Neuronal stem cell (in vitro differentiated cells): ENCODE data around the gene CARD11.
A peak's percentile ranks its signal among the peaks of the same experiment; 100 is the strongest.

Source experiments
- DNase-seq: peaks from one replicate; pipeline ENCODE4 v3.0.0-alpha.2; 2013; ENCODE audit warnings: low spot score
- H2AFZ ChIP-seq: one replicate; pipeline ENCODE4 v1.6.1; 2013; ENCODE audit warnings: mild to moderate bottlenecking, low read length, inconsistent platforms
- H2AK5ac ChIP-seq: 2 replicates; pipeline ENCODE4 v1.6.1; 2013; ENCODE audit warnings: low read depth, mild to moderate bottlenecking, inconsistent platforms, low read length, moderate library complexity, mixed read lengths
- H2BK120ac ChIP-seq: 2 replicates; pipeline ENCODE4 v1.6.1; 2013; ENCODE audit warnings: low read depth, mild to moderate bottlenecking, inconsistent platforms, low read length, moderate library complexity, mixed read lengths
- H2BK12ac ChIP-seq: one replicate; pipeline ENCODE4 v1.6.1; 2013; ENCODE audit warnings: low read length, inconsistent platforms
- H2BK15ac ChIP-seq: 2 replicates; pipeline ENCODE4 v1.6.1; 2013; ENCODE audit warnings: mild to moderate bottlenecking, low read length, inconsistent platforms, mixed read lengths
- H2BK5ac ChIP-seq: one replicate; pipeline ENCODE4 v1.6.1; 2013; ENCODE audit warnings: inconsistent platforms, mild to moderate bottlenecking, low read length, moderate library complexity
- H3K14ac ChIP-seq: one replicate; pipeline ENCODE4 v1.6.1; 2013; ENCODE audit warnings: low read length, inconsistent platforms
- H3K18ac ChIP-seq: 2 replicates; pipeline ENCODE4 v1.6.1; 2013; ENCODE audit warnings: low read length, inconsistent platforms
- H3K23ac ChIP-seq: 2 replicates; pipeline ENCODE4 v1.6.1; 2013; ENCODE audit warnings: low read depth, mild to moderate bottlenecking, mixed read lengths, low read length, inconsistent platforms; ENCODE audit not compliant: poor library complexity
- H3K27ac ChIP-seq: replicated peaks from 3 replicates; pipeline ENCODE4 v1.5.1; 2013; ENCODE audit warnings: low read length, inconsistent platforms
- H3K27me3 ChIP-seq, 3 experiments: 2 replicates each; pipeline ENCODE4 v1.6.1; 2013; ENCODE audit warnings: low read length in 3 of 3, mild to moderate bottlenecking in 2 of 3, inconsistent platforms in 1 of 3, low read depth in 1 of 3, mixed read lengths in 1 of 3, moderate library complexity in 1 of 3; ENCODE audit not compliant: control insufficient read depth in 3 of 3, insufficient read depth in 3 of 3
- H3K36me3 ChIP-seq, 2 donors: replicated peaks in 1 of 2; 2 replicates each; pipeline ENCODE4 v1.6.1; 2013; ENCODE audit warnings: low read length in 2 of 2; ENCODE audit not compliant: control insufficient read depth in 2 of 2, insufficient read depth in 2 of 2
- H3K4ac ChIP-seq: 2 replicates; pipeline ENCODE4 v1.6.1; 2013; ENCODE audit warnings: inconsistent platforms, mild to moderate bottlenecking, low read length, moderate library complexity
- H3K4me1 ChIP-seq, 2 donors: 1 replicate in 1 of 2; 2 replicates in 1 of 2; pipeline ENCODE4 v1.6.1; 2013; ENCODE audit warnings: low read length in 2 of 2, low read depth in 1 of 2; ENCODE audit not compliant: control insufficient read depth in 2 of 2, insufficient read depth in 1 of 2
- H3K4me2 ChIP-seq: one replicate; pipeline ENCODE4 v1.6.1; 2013; ENCODE audit warnings: mild to moderate bottlenecking, low read length, inconsistent platforms; ENCODE audit not compliant: insufficient read depth, poor library complexity, severe bottlenecking
- H3K4me3 ChIP-seq, 2 donors: 2 replicates each; pipeline ENCODE4 v1.5.1; 2013; ENCODE audit warnings: low read length in 2 of 2, mild to moderate bottlenecking in 2 of 2, inconsistent platforms in 1 of 2, moderate library complexity in 1 of 2
- H3K79me1 ChIP-seq: one replicate; pipeline ENCODE4 v1.6.1; 2013; ENCODE audit warnings: low read depth, mild to moderate bottlenecking, inconsistent platforms, low read length, moderate library complexity
- H3K9ac ChIP-seq: one replicate; pipeline ENCODE4 v1.6.1; 2013; ENCODE audit warnings: mild to moderate bottlenecking, low read depth, low read length, inconsistent platforms; ENCODE audit not compliant: poor library complexity
- H3K9me3 ChIP-seq, 2 donors: replicated peaks in 1 of 2; 2 replicates each; pipeline versions ENCODE3 to v1.6.1; 2013; ENCODE audit warnings: low read length in 2 of 2, mild to moderate bottlenecking in 2 of 2, inconsistent platforms in 1 of 2, low read depth in 1 of 2, mixed read lengths in 1 of 2, moderate library complexity in 1 of 2; ENCODE audit not compliant: control insufficient read depth in 2 of 2, insufficient read depth in 1 of 2
- H4K8ac ChIP-seq: one replicate; pipeline ENCODE4 v1.6.1; 2013; ENCODE audit warnings: low read depth, mild to moderate bottlenecking, inconsistent platforms, low read length, moderate library complexity
- H4K91ac ChIP-seq: one replicate; pipeline ENCODE4 v1.6.1; 2013; ENCODE audit warnings: low read length, low read depth, mild to moderate bottlenecking, inconsistent platforms; ENCODE audit not compliant: poor library complexity
- WGBS, 2 donors: extraction: QIAGEN DNeasy Blood & Tissue Kit; methylation state at CpG; one replicate each; pipeline ENCODE4 v1.1.7; 2013; ENCODE audit warnings: missing lambda C conversion rate in 2 of 2, mixed read lengths in 1 of 2; ENCODE audit not compliant: insufficient read length in 2 of 2, insufficient replicate concordance in 1 of 2; ENCODE audit errors: extremely low coverage in 2 of 2; 5-methylcytosine and 5-hydroxymethylcytosine counted together

The CARD11 gene

GRCh38 chr7:2928613-2929311 is 114.9 kb downstream of the CARD11 start:
- no CpG with 5 or more reads among the region's 35 CpGs for WGBS, 2 donors
- H2BK12ac ChIP-seq = no peak overlapping the region
- no peak overlapping the region for H3K4me2 ChIP-seq
- no peak overlapping the region for H2BK5ac ChIP-seq
- peak overlapping the region; percentile 56 for H3K14ac ChIP-seq
- no peaks in the 10 kb centered on the region for H3K9me3 ChIP-seq
- H4K8ac ChIP-seq = no peak overlapping the region
- H3K79me1 ChIP-seq = no peaks in the 10 kb centered on the region
- H2AFZ ChIP-seq = peak overlapping the region; percentile 34
- no peak for DNase-seq
- peak overlapping the region; percentile 49 for H2BK15ac ChIP-seq
- H3K9ac ChIP-seq = peak overlapping the region; percentile 21
- H3K36me3 ChIP-seq = no peaks in the 10 kb centered on the region
- H3K4ac ChIP-seq = no peak overlapping the region
- peaks cover 0 to 32% (median 0%) of the 10 kb centered on the region in 3 experiments for H3K27me3 ChIP-seq
- no peak overlapping the region for H3K27ac ChIP-seq
- H4K91ac ChIP-seq = no peak overlapping the region
- peak overlapping the region; percentile 83 for H3K18ac ChIP-seq
- peaks cover 0 to 1% of the 10 kb centered on the region in 2 donors for H3K4me1 ChIP-seq
- H3K23ac ChIP-seq = peak overlapping the region; percentile 73
- no peak overlapping the region for H3K4me3 ChIP-seq
- peak overlapping the region; percentile 84 for H2AK5ac ChIP-seq
- H2BK120ac ChIP-seq = peak overlapping the region; percentile 61

GRCh38 chr7:2928256-2928612 is 115.4 kb downstream of the CARD11 start:
- no peak overlapping the region for H2BK15ac ChIP-seq
- H3K79me1 ChIP-seq = no peaks in the 10 kb centered on the region
- no peak overlapping the region for H3K4me2 ChIP-seq
- H4K91ac ChIP-seq = no peak overlapping the region
- H3K27ac ChIP-seq = no peak overlapping the region
- H2BK12ac ChIP-seq = no peak overlapping the region
- no peak overlapping the region for H3K4me3 ChIP-seq
- no peak overlapping the region for H4K8ac ChIP-seq
- no peak overlapping the region for H2BK120ac ChIP-seq
- H2AK5ac ChIP-seq = peak overlapping the region; percentile 84
- H3K9me3 ChIP-seq = no peaks in the 10 kb centered on the region
- no peak overlapping the region for H2AFZ ChIP-seq
- peak overlapping the region; percentile 76 for H3K18ac ChIP-seq
- H3K14ac ChIP-seq = peak overlapping the region; percentile 56
- no peaks in the 10 kb centered on the region for H3K36me3 ChIP-seq
- WGBS, 2 donors = no CpG with 5 or more reads among the region's 10 CpGs
- H3K4me1 ChIP-seq = peaks cover 0 to 1% of the 10 kb centered on the region in 2 donors
- no peak overlapping the region for H2BK5ac ChIP-seq
- no peak overlapping the region for H3K4ac ChIP-seq
- peaks cover 0 to 32% (median 0%) of the 10 kb centered on the region in 3 experiments for H3K27me3 ChIP-seq
- peak overlapping the region; percentile 73 for H3K23ac ChIP-seq
- peak overlapping the region; percentile 21 for H3K9ac ChIP-seq
- no peak for DNase-seq

GRCh38 chr7:2927592-2927991 is 116.1 kb downstream of the CARD11 start:
- Histone ChIP-seq H3K79me1 (no peaks in the 10 kb centered on the region), H2AK5ac (no peak overlapping the region), H2BK15ac (no peak overlapping the region), H3K4me3 (no peak overlapping the region), H2AFZ (no peak overlapping the region), H3K4me1 (peaks cover 0 to 5% of the 10 kb centered on the region in 2 donors), H4K91ac (no peak overlapping the region), H2BK5ac (no peak overlapping the region), H3K9me3 (no peaks in the 10 kb centered on the region), H3K4ac (no peak overlapping the region), H3K23ac (no peak overlapping the region), H2BK120ac (no peak overlapping the region), H3K14ac (no peak overlapping the region), H3K18ac (peak overlapping the region; percentile 38), H3K4me2 (no peak overlapping the region), H3K36me3 (no peaks in the 10 kb centered on the region), H4K8ac (peak overlapping the region; percentile 72), H3K27ac (no peak overlapping the region), H2BK12ac (no peak overlapping the region), H3K27me3 (peaks cover 0 to 28% (median 0%) of the 10 kb centered on the region in 3 experiments), H3K9ac (no peak overlapping the region)
- no CpG with 5 or more reads among the region's 7 CpGs for WGBS, 2 donors
- no peak for DNase-seq

GRCh38 chr7:2926896-2927405 is 116.7 kb downstream of the CARD11 start:
- H3K9me3 ChIP-seq = no peaks in the 10 kb centered on the region
- H3K18ac ChIP-seq = no peak overlapping the region
- no peak overlapping the region for H2BK5ac ChIP-seq
- no peak overlapping the region for H3K9ac ChIP-seq
- WGBS, 2 donors = no CpG with 5 or more reads among the region's 8 CpGs
- H3K4me1 ChIP-seq = peaks cover 4 to 10% of the 10 kb centered on the region in 2 donors
- no peak overlapping the region for H3K4me3 ChIP-seq
- H4K91ac ChIP-seq = no peak overlapping the region
- H3K23ac ChIP-seq = peak overlapping the region; percentile 2
- no peak overlapping the region for H3K4me2 ChIP-seq
- no peak overlapping the region for H4K8ac ChIP-seq
- no peak overlapping the region for H2BK120ac ChIP-seq
- H2BK12ac ChIP-seq = no peak overlapping the region
- peaks cover 0 to 27% (median 0%) of the 10 kb centered on the region in 3 experiments for H3K27me3 ChIP-seq
- DNase-seq = no peak
- no peak overlapping the region for H3K4ac ChIP-seq
- H2AFZ ChIP-seq = no peak overlapping the region
- no peak overlapping the region for H2AK5ac ChIP-seq
- H2BK15ac ChIP-seq = no peak overlapping the region
- H3K79me1 ChIP-seq = no peaks in the 10 kb centered on the region
- H3K14ac ChIP-seq = no peak overlapping the region
- H3K36me3 ChIP-seq = no peaks in the 10 kb centered on the region
- H3K27ac ChIP-seq = no peak overlapping the region
